ENCODE results near the gene KRT16. TPM values are rescaled to one million over a fixed set of nuclear protein-coding genes. Genes with fewer than 3 reads are reported as not detected.
"Not testable (repeated sequence)": the region's sequence is repeated elsewhere in the genome, so short reads cannot be mapped to it uniquely, and the experiment has no call there.

Gene KRT16
- total and polyA plus RNA-seq, 10 of the 15 experiments (the other 5 are each of a cell fraction or from before 2014, with no cell fraction given): 0.07 TPM; not detected in 9

GRCh38 chr17:41614767-41615166, 2.2 kb upstream of the KRT16 start:
- ATAC-seq; H3K9me3 ChIP-seq (replicated peaks; ENCODE audit: control insufficient read depth, insufficient read depth, low read length); CTCF ChIA-PET; RAD21 ChIA-PET (ENCODE audit: unreplicated experiment); H3K9ac ChIP-seq (ENCODE audit: control insufficient read depth, insufficient read depth, low read length); BruUV-seq (replicated peaks); H4K20me1 ChIP-seq (ENCODE audit: control insufficient read depth, insufficient read depth); H2AFZ ChIP-seq (ENCODE audit: control insufficient read depth, low read depth, low read length); POLR2A ChIA-PET; H3K4me1 ChIP-seq (ENCODE audit: control insufficient read depth, insufficient read depth, low read length); H3K36me3 ChIP-seq (ENCODE audit: control insufficient read depth in 2 of 2, insufficient read depth in 2 of 2, low read length in 1 of 2); intact Hi-C loops (cut with micrococcal nuclease; ENCODE audit: unreplicated experiment); FAIRE-seq; SMC1A ChIA-PET (ENCODE audit: uncharacterized antibody, unreplicated experiment); H3K27ac ChIP-seq (ENCODE audit: control insufficient read depth, insufficient read depth); H3K4me3 ChIP-seq; H3K4me2 ChIP-seq (ENCODE audit: control insufficient read depth, insufficient read depth); H3K27me3 ChIP-seq (replicated peaks in 1 of 2; ENCODE audit: control insufficient read depth in 2 of 2, insufficient read depth in 2 of 2, low read length in 1 of 2); in situ Hi-C loops (cut with MboI); H3K79me2 ChIP-seq (ENCODE audit: control insufficient read depth, insufficient read depth, low read length); DNase-seq (ENCODE audit: low read depth, low spot score): not testable (repeated sequence)
- WGBS (ENCODE audit: insufficient coverage, insufficient replicate concordance, low lambda C conversion rate, missing lambda C conversion rate): 13% methylated on average over 9 of the region's 9 CpGs

GRCh38 chr17:41614098-41614497, 1.5 kb upstream of the KRT16 start:
- DNase-seq (ENCODE audit: low read depth, low spot score): no peak
- ChIA-PET RAD21 (ENCODE audit: unreplicated experiment) (no interaction called here), SMC1A (ENCODE audit: uncharacterized antibody, unreplicated experiment) (no interaction called here), CTCF (no interaction called here), POLR2A (no interaction called here)
- BruUV-seq (replicated peaks): no TSS peak
- Histone ChIP-seq H3K27me3 (replicated peaks in 1 of 2; ENCODE audit: control insufficient read depth in 2 of 2, insufficient read depth in 2 of 2, low read length in 1 of 2) (peaks cover 0 to 2% of the 10 kb centered on the region in 2 experiments; a peak in 2 of 4 replicates), H4K20me1 (ENCODE audit: control insufficient read depth, insufficient read depth) (no peaks in the 10 kb centered on the region), H3K36me3 (ENCODE audit: control insufficient read depth in 2 of 2, insufficient read depth in 2 of 2, low read length in 1 of 2) (no peaks in the 10 kb centered on the region), H3K79me2 (ENCODE audit: control insufficient read depth, insufficient read depth, low read length) (no peaks in the 10 kb centered on the region), H3K9me3 (replicated peaks; ENCODE audit: control insufficient read depth, insufficient read depth, low read length) (no peaks in the 10 kb centered on the region), H3K4me1 (ENCODE audit: control insufficient read depth, insufficient read depth, low read length) (no peaks in the 10 kb centered on the region), H3K4me3 (no peak overlapping the region), H3K4me2 (ENCODE audit: control insufficient read depth, insufficient read depth) (no peak overlapping the region), H2AFZ (ENCODE audit: control insufficient read depth, low read depth, low read length) (no peak overlapping the region), H3K9ac (ENCODE audit: control insufficient read depth, insufficient read depth, low read length) (no peak overlapping the region), H3K27ac (ENCODE audit: control insufficient read depth, insufficient read depth) (no peak overlapping the region)
- ATAC-seq: no peak
- no peak for FAIRE-seq
- in situ Hi-C loops (cut with MboI) (no loop called here), intact Hi-C loops (cut with micrococcal nuclease; ENCODE audit: unreplicated experiment) (no loop called here)
- TF ChIP-seq SUZ12 (IDR thresholded peaks at IDR 0.05; ENCODE audit: unreplicated experiment): no peak
- no peak for TF ChIP-seq NFYA (IDR thresholded peaks at IDR 0.05; ENCODE audit: borderline replicate concordance, low read depth, low read length)
- TF ChIP-seq NR2C2 (IDR thresholded peaks at IDR 0.05; ENCODE audit: borderline replicate concordance, control insufficient read depth, insufficient read length, low read depth): no peak
- TF ChIP-seq CHD4 (IDR thresholded peaks at IDR 0.05): no peak
- no peak for TF ChIP-seq USF1 (IDR thresholded peaks at IDR 0.05; ENCODE audit: borderline replicate concordance, extremely low read length, insufficient read depth, low read depth, low read length)
- WGBS (ENCODE audit: insufficient coverage, insufficient replicate concordance, low lambda C conversion rate, missing lambda C conversion rate): 7% methylated on average over 5 of the region's 5 CpGs
